Stomach (tissue), 9 donors: Measurements from ENCODE around the gene LPAR1. TPM values are rescaled to one million over a fixed set of nuclear protein-coding genes. Genes with fewer than 3 reads are reported as not detected.

Experiments
- DNase-seq, 2 donors: peaks; one replicate each; pipeline versions ENCODE4 v3.0.0 to v3.0.0-alpha.2; 2013 to 2019
- H3K27ac ChIP-seq, 5 donors: fragments of 200-600 bp in 4 of 5; sonication (generic) in 4 of 5; one replicate each; pipeline ENCODE4 v1.5.1; 2013 to 2019; ENCODE audit warnings: mild to moderate bottlenecking in 1 of 5, moderate library complexity in 1 of 5
- H3K27me3 ChIP-seq, 3 donors: fragments of 200-600 bp; sonication (generic); one replicate each; pipeline ENCODE4 v1.5.1; 2017 to 2019; ENCODE audit warnings: mixed run types in 1 of 3
- H3K36me3 ChIP-seq, 4 donors: fragments of 200-600 bp; sonication (generic); 1 replicate in 3 of 4; 2 replicates in 1 of 4; pipeline ENCODE4 v1.5.1; 2016 to 2019
- H3K4me1 ChIP-seq, 4 donors: fragments of 200-600 bp; sonication (generic); one replicate each; pipeline ENCODE4 v1.5.1; 2016 to 2019
- H3K4me3 ChIP-seq, 4 donors: fragments of 200-600 bp; sonication (generic) in 3 of 4; one replicate each; pipeline ENCODE4 v1.5.1; 2016 to 2019; ENCODE audit warnings: mild to moderate bottlenecking in 1 of 4
- H3K9me3 ChIP-seq, 4 donors: fragments of 200-600 bp; sonication (generic); one replicate each; pipeline ENCODE4 v1.5.1; 2016 to 2019
- CTCF ChIP-seq, 7 experiments: fragments of 450-650 bp in 4 of 7; fragments of 200-600 bp in 3 of 7; sonication (generic) in 3 of 7; IDR thresholded peaks; one replicate each; pipeline ENCODE4 v1.5.1; 2016 to 2019; ENCODE audit warnings: antibody characterized with exemption in 7 of 7, control low read depth in 2 of 7, mild to moderate bottlenecking in 1 of 7
- EP300 ChIP-seq: sonication (generic); formaldehyde crosslinking; IDR thresholded peaks from one replicate; pipeline ENCODE4 v1.6.1; 2017; ENCODE audit warnings: antibody characterized with exemption
- POLR2A ChIP-seq, 4 donors: fragments of 450-650 bp; IDR thresholded peaks; one replicate each; pipeline ENCODE4 v1.6.1; 2016; ENCODE audit warnings: antibody characterized with exemption in 4 of 4, control low read depth in 2 of 4, mild to moderate bottlenecking in 1 of 4, moderate library complexity in 1 of 4
- POLR2AphosphoS5 ChIP-seq, 3 donors: sonication (generic); formaldehyde crosslinking; IDR thresholded peaks; one replicate each; pipeline ENCODE4 v1.6.1; 2016; ENCODE audit warnings: antibody characterized with exemption in 3 of 3
- WGBS, 5 donors: extraction: QIAGEN DNeasy Blood & Tissue Kit in 3 of 5; methylation state at CpG; one replicate each; pipeline versions ENCODE4 v1.1.5 to v1.1.7; 2013 to 2018; 5-methylcytosine and 5-hydroxymethylcytosine counted together
- intact Hi-C: fragments of 100-400 bp; cut with DNase I; formaldehyde crosslinking; loops from one replicate; pipeline ENCODE4 v1.15.1; 2023; ENCODE audit warnings: low total_unique reads
- polyA plus RNA-seq, 3 donors: library from polyadenylated mRNA; stranded (reverse); fragments of 200-250 nt; gene quantifications; one replicate each; pipeline ENCODE4 v1.2.3, GENCODE V29; 2013
- total RNA-seq, 5 donors: library from RNA; depleted of rRNA; stranded (reverse); fragments of >200 nt; gene quantifications; one replicate each; pipeline versions ENCODE4 v1.1.0 to v1.2.3, GENCODE V29; 2014 to 2016
- donor health status: healthy with polysubstance abuse.
- donor health status: Bipolar disorder and iron deficiency.
- donor health status: healthy.

LPAR1 gene
- total and polyA plus RNA-seq, 8 donors: 7.4 to 40.0 (median 21.2) TPM

- intact Hi-C loops: no loop called here
- DNase-seq: no peak
- Histone ChIP-seq H3K27me3 (no peaks in the 10 kb centered on the region), H3K4me3 (no peak overlapping the region), H3K36me3 (no peaks in the 10 kb centered on the region), H3K27ac (no peak overlapping the region), H3K4me1 (peaks cover 0 to 15% (median 0%) of the 10 kb centered on the region in 4 donors), H3K9me3 (no peaks in the 10 kb centered on the region)
- 88 to 100% (median 93%) methylated on average over 5 of the region's 5 CpGs for WGBS, 5 donors
- TF ChIP-seq CTCF (IDR thresholded peaks at IDR 0.05) (no peak), POLR2A (IDR thresholded peaks at IDR 0.05) (no peak), POLR2AphosphoS5 (IDR thresholded peaks at IDR 0.05) (no peak), EP300 (no peak)
Observed at GRCh38 chr9:111004936-111005335, 33.3 kb downstream of the LPAR1 start.

- H3K4me3 ChIP-seq: no peak overlapping the region
- H3K4me1 ChIP-seq: peaks cover 0 to 9% (median 0%) of the 10 kb centered on the region in 4 donors
- intact Hi-C loops: no loop called here
- DNase-seq: no peak
- no peak overlapping the region for H3K27ac ChIP-seq
- TF ChIP-seq POLR2A (IDR thresholded peaks at IDR 0.05) (no peak), EP300 (no peak), CTCF (IDR thresholded peaks at IDR 0.05) (no peak), POLR2AphosphoS5 (IDR thresholded peaks at IDR 0.05) (no peak)
- no peaks in the 10 kb centered on the region for H3K36me3 ChIP-seq
- whole genome bisulfite sequencing, 5 donors: 90 to 94% (median 92%) methylated on average over 3 of the region's 3 CpGs
- no peaks in the 10 kb centered on the region for H3K9me3 ChIP-seq
- H3K27me3 ChIP-seq: no peaks in the 10 kb centered on the region
Observed at GRCh38 chr9:111003182-111003581, 35.1 kb downstream of the LPAR1 start.

GRCh38 chr9:111001526-111001925 lies 36.7 kb downstream of the LPAR1 start:
- intact Hi-C loops: no loop called here
- no peaks in the 10 kb centered on the region for H3K9me3 ChIP-seq
- H3K4me3 ChIP-seq: no peak overlapping the region
- 56 to 68% (median 63%) methylated on average over 1 of the region's 1 CpG for WGBS, 5 donors
- TF ChIP-seq CTCF (IDR thresholded peaks at IDR 0.05) (no peak), POLR2A (IDR thresholded peaks at IDR 0.05) (no peak), POLR2AphosphoS5 (IDR thresholded peaks at IDR 0.05) (no peak), EP300 (no peak)
- DNase-seq: no peak
- H3K27me3 ChIP-seq: no peaks in the 10 kb centered on the region
- no peak overlapping the region for H3K27ac ChIP-seq
- H3K4me1 ChIP-seq: peaks cover 0 to 7% (median 0%) of the 10 kb centered on the region in 4 donors
- H3K36me3 ChIP-seq: no peaks in the 10 kb centered on the region

GRCh38 chr9:111000202-111000601 lies 38.1 kb downstream of the LPAR1 start:
- peaks cover 0 to 15% (median 1%) of the 10 kb centered on the region in 4 donors for H3K4me1 ChIP-seq
- no peak overlapping the region for H3K4me3 ChIP-seq
- no peaks in the 10 kb centered on the region for H3K27me3 ChIP-seq
- no peak for DNase-seq
- TF ChIP-seq CTCF (IDR thresholded peaks at IDR 0.05) (no peak), POLR2A (IDR thresholded peaks at IDR 0.05) (no peak), EP300 (no peak), POLR2AphosphoS5 (IDR thresholded peaks at IDR 0.05) (no peak)
- 65 to 80% (median 73%) methylated on average over 2 of the region's 2 CpGs for WGBS, 5 donors
- H3K9me3 ChIP-seq: no peaks in the 10 kb centered on the region
- no peaks in the 10 kb centered on the region for H3K36me3 ChIP-seq
- intact Hi-C loops: no loop called here
- H3K27ac ChIP-seq: no peak overlapping the region
